Measurements from ENCODE around the gene DAAM2.

Gene DAAM2

GRCh38 chr6:39952167-39952566 lies 160.0 kb downstream of the DAAM2 start:
- no peak overlapping the region for H3K27ac ChIP-seq
- TF ChIP-seq, protein P1, sequence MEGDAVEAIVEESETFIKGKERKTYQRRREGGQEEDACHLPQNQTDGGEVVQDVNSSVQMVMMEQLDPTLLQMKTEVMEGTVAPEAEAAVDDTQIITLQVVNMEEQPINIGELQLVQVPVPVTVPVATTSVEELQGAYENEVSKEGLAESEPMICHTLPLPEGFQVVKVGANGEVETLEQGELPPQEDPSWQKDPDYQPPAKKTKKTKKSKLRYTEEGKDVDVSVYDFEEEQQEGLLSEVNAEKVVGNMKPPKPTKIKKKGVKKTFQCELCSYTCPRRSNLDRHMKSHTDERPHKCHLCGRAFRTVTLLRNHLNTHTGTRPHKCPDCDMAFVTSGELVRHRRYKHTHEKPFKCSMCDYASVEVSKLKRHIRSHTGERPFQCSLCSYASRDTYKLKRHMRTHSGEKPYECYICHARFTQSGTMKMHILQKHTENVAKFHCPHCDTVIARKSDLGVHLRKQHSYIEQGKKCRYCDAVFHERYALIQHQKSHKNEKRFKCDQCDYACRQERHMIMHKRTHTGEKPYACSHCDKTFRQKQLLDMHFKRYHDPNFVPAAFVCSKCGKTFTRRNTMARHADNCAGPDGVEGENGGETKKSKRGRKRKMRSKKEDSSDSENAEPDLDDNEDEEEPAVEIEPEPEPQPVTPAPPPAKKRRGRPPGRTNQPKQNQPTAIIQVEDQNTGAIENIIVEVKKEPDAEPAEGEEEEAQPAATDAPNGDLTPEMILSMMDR (conservative IDR thresholded peaks at IDR 0.05) = no peak
- TF ChIP-seq ZFX (IDR thresholded peaks at IDR 0.05) = no peak

- no peak overlapping the region for H3K27ac ChIP-seq
- no peak for TF ChIP-seq ZFX (IDR thresholded peaks at IDR 0.05)
- TF ChIP-seq, protein P1 (conservative IDR thresholded peaks at IDR 0.05) = no peak
These were observed 161.0 kb downstream of the DAAM2 start for GRCh38 chr6:39953076-39953618.

Data from C4-2B (cell line).